Subcutaneous abdominal adipose tissue (tissue), 5 donors: ENCODE results near the gene SLAMF1.

ENCODE experiments used
- H3K27ac ChIP-seq: one replicate; pipeline ENCODE4 v1.7.0; 2013; ENCODE audit warnings: low read depth, mild to moderate bottlenecking, inconsistent platforms, low read length, moderate library complexity
- H3K27me3 ChIP-seq, 5 donors: one replicate each; pipeline ENCODE4 v1.7.0; 2013; ENCODE audit warnings: low read length in 5 of 5, inconsistent platforms in 1 of 5; ENCODE audit not compliant: control insufficient read depth in 5 of 5, insufficient read depth in 4 of 5
- H3K36me3 ChIP-seq, 5 donors: one replicate each; pipeline ENCODE4 v1.7.0; 2013; ENCODE audit warnings: low read length in 5 of 5; ENCODE audit not compliant: control insufficient read depth in 5 of 5, insufficient read depth in 5 of 5
- H3K4me1 ChIP-seq, 5 donors: one replicate each; pipeline ENCODE4 v1.7.0; 2013; ENCODE audit warnings: low read length in 5 of 5, mild to moderate bottlenecking in 3 of 5, moderate library complexity in 1 of 5; ENCODE audit not compliant: control insufficient read depth in 5 of 5, insufficient read depth in 5 of 5
- H3K4me3 ChIP-seq, 5 donors: one replicate each; pipeline ENCODE4 v1.7.0; 2013; ENCODE audit warnings: low read length in 5 of 5, low read depth in 1 of 5
- H3K9ac ChIP-seq, 5 donors: one replicate each; pipeline ENCODE4 v1.7.0; 2013; ENCODE audit warnings: low read length in 5 of 5, mild to moderate bottlenecking in 4 of 5, moderate library complexity in 3 of 5
- H3K9me3 ChIP-seq, 5 donors: one replicate each; pipeline ENCODE4 v1.7.0; 2013; ENCODE audit warnings: low read length in 5 of 5; ENCODE audit not compliant: control insufficient read depth in 5 of 5
- donor health status: healthy.
- donor health status: healthy.
- donor health status: healthy.
- donor health status: healthy.
- donor health status: healthy.

SLAMF1 gene

DNA sequence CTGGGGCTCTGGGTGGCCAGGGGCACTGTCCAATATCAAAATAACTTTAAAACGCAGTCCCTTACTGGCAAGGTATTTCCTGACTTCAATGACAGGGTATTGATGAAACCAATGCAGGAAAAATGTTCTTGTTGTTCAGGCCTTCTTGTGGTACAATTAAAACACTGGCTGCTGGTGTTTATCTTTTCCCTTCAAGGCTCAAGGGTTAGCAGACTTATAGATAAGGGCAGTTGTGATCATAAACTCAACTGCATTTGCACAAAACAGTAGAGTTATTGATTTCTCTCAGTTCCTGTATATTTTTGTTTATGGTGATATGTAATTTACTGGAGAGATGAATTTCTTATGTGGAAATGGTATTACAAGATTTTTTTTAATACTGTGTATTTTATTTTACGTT is 64.9 kb downstream of the SLAMF1 start:
- no peaks in the 10 kb centered on the region for H3K27me3 ChIP-seq

GRCh38 chr1:160580221-160580812 is 66.5 kb downstream of the SLAMF1 start:
- H3K4me1 ChIP-seq: peaks cover 0 to 10% (median 0%) of the 10 kb centered on the region in 5 donors
- no peaks in the 10 kb centered on the region for H3K36me3 ChIP-seq
- no peak overlapping the region for H3K9ac ChIP-seq
- no peaks in the 10 kb centered on the region for H3K9me3 ChIP-seq
- no peaks in the 10 kb centered on the region for H3K27me3 ChIP-seq
- no peak overlapping the region for H3K4me3 ChIP-seq
- H3K27ac ChIP-seq: no peak overlapping the region

More for the DNA sequence above, 64.9 kb downstream of the SLAMF1 start:
- Histone ChIP-seq H3K9me3 (no peaks in the 10 kb centered on the region), H3K27ac (no peak overlapping the region), H3K36me3 (no peaks in the 10 kb centered on the region), H3K4me1 (peaks cover 0 to 3% (median 0%) of the 10 kb centered on the region in 5 donors), H3K9ac (no peak overlapping the region), H3K4me3 (no peak overlapping the region)

- H3K27me3 ChIP-seq: no peaks in the 10 kb centered on the region
- no peaks in the 10 kb centered on the region for H3K36me3 ChIP-seq
- peaks cover 0 to 13% (median 0%) of the 10 kb centered on the region in 5 donors for H3K4me1 ChIP-seq
- peak within 1 kb of the TSS in 3 of 5 donors; percentile 23 to 64 (median 60) for H3K9ac ChIP-seq
- H3K9me3 ChIP-seq: no peaks in the 10 kb centered on the region
- peak within 1 kb of the TSS; percentile 13 to 63 (median 38) for H3K4me3 ChIP-seq
- H3K27ac ChIP-seq: peak within 1 kb of the TSS; percentile 47
Measured at GRCh38 chr1:160579216-160579701, 67.6 kb downstream of the SLAMF1 start, which contains the start of gene CD84. TSS of gene CD84 (minus strand) at chr1:160579496. CDS start at chr1:160579437, 59 bp downstream.

DNA sequence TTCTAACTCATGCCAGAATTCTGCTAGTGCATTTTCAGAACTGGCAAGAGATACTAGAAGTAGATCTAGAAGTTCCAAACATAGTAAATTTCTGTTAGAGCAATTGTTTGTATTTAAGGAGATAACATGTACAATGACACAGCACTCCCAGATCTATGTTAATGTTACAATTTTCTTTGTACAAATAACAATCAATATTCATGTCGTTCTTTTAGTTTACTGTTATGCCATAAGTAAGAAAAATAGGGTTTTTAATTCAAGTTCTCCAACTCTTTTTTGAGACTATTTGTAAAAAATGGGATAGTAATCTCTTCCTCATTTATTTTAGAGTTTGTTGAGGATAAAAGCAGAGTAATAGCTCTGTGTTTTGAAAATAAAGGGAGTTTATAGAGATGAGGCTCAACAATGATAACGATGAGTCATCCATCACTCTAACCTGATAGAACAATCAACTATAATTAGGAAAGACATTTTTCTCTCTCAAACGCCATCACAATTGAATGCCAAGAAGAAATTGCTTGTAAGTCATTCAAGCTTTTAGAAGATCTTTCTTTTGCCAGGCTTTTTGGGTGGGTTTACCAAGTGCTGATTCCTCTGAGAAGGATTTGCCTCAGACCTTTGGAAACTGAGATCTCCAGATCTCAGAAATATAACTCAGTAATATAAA is 68.2 kb downstream of the SLAMF1 start:
- Histone ChIP-seq H3K9me3 (no peaks in the 10 kb centered on the region), H3K36me3 (no peaks in the 10 kb centered on the region), H3K27me3 (no peaks in the 10 kb centered on the region), H3K4me3 (peak overlapping the region; percentile 13 to 63 (median 38)), H3K9ac (peak overlapping the region in 3 of 5 donors; percentile 23 to 64 (median 60)), H3K4me1 (peaks cover 0 to 15% (median 0%) of the 10 kb centered on the region in 5 donors), H3K27ac (peak overlapping the region; percentile 28)

DNA sequence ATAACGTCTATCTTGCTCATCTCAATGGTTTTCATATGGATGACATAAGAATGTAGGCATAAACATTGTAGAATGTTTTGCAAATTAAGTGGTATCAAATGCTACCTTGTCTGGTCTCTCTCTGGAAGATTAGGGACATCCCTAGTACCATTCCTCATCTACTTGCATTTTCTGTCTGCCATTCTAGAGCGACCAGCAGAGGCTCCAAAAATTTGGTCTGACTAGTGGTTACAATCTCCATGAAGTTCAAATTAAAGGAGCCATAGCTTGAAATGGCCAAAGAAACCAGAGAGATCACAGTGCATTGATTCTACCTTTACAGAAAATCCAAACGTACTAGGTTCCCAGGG is 68.7 kb downstream of the SLAMF1 start:
- Histone ChIP-seq H3K27me3 (no peaks in the 10 kb centered on the region), H3K4me3 (peak overlapping the region in 3 of 5 donors; percentile 36 to 63 (median 38)), H3K27ac (peak overlapping the region; percentile 28), H3K36me3 (no peaks in the 10 kb centered on the region), H3K9me3 (no peaks in the 10 kb centered on the region), H3K9ac (peak overlapping the region in 1 of 5 donors; percentile 64), H3K4me1 (peaks cover 0 to 20% (median 0%) of the 10 kb centered on the region in 5 donors)

DNA sequence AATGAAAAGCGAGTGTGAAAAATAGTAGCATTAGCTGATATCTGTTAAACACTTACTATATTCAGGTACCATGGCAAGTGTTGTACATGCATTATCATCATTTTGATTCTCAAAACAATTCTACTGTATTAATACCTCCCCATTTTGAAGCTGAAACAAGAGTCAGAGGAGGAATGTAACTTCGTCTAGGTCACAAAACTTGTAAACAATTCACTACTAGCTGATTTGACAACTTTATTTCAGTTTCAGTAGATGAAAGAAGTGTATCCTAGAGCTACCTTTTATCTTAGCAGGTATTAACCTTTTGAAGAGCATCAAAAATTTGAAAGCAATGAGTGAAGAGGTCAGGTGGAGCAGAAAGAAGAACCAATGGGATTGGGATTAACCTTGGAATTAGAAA is 69.2 kb downstream of the SLAMF1 start:
- Histone ChIP-seq H3K9ac (peak overlapping the region in 1 of 5 donors; percentile 12), H3K4me3 (peak overlapping the region in 1 of 5 donors; percentile 63), H3K36me3 (no peaks in the 10 kb centered on the region), H3K4me1 (peaks cover 0 to 22% (median 0%) of the 10 kb centered on the region in 5 donors), H3K9me3 (no peaks in the 10 kb centered on the region), H3K27me3 (no peaks in the 10 kb centered on the region), H3K27ac (peak overlapping the region; percentile 42)

DNA sequence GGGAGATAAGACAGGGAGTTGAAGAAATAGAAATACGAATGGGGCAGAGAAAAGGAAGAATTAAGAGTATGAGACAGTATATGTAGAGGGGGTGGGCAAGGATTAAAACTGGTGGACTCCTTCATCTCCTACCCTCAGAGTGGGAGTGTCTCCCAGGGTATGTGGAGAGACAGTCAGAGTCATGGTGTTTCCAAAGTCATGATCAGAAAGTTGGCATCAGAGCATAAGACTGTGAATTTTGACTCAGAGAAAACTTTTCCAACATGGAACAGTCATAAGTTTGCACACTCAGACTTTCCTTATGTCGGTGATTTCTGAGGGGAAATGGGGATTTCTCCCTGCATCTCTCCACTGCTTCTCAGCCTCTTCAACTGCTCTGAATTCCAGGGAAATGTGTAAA is 70.0 kb downstream of the SLAMF1 start:
- H3K9me3 ChIP-seq: no peaks in the 10 kb centered on the region
- H3K4me1 ChIP-seq: peaks cover 0 to 24% (median 0%) of the 10 kb centered on the region in 5 donors
- no peak overlapping the region for H3K9ac ChIP-seq
- H3K27me3 ChIP-seq: no peaks in the 10 kb centered on the region
- H3K4me3 ChIP-seq: peak overlapping the region in 1 of 5 donors; percentile 63
- H3K36me3 ChIP-seq: no peaks in the 10 kb centered on the region
- H3K27ac ChIP-seq: no peak overlapping the region

GRCh38 chr1:160576390-160576789 is 70.5 kb downstream of the SLAMF1 start:
- Histone ChIP-seq H3K36me3 (no peaks in the 10 kb centered on the region), H3K9me3 (no peaks in the 10 kb centered on the region), H3K4me3 (no peak overlapping the region), H3K27ac (peak overlapping the region; percentile 56), H3K9ac (no peak overlapping the region), H3K4me1 (peaks cover 0 to 26% (median 0%) of the 10 kb centered on the region in 5 donors), H3K27me3 (no peaks in the 10 kb centered on the region)

- peak overlapping the region in 1 of 5 donors; percentile 3 for H3K4me3 ChIP-seq
Measured at GRCh38 chr1:160575112-160575664, 71.7 kb downstream of the SLAMF1 start.

GRCh38 chr1:160570840-160571239 is 76.0 kb downstream of the SLAMF1 start:
- Histone ChIP-seq H3K4me3 (no peak overlapping the region), H3K27ac (no peak overlapping the region), H3K36me3 (no peaks in the 10 kb centered on the region), H3K9me3 (no peaks in the 10 kb centered on the region), H3K4me1 (peaks cover 0 to 32% (median 0%) of the 10 kb centered on the region in 5 donors), H3K27me3 (no peaks in the 10 kb centered on the region), H3K9ac (no peak overlapping the region)

More at GRCh38 chr1:160575112-160575664, 71.7 kb downstream of the SLAMF1 start:
- Histone ChIP-seq H3K27me3 (no peaks in the 10 kb centered on the region), H3K27ac (peak overlapping the region; percentile 56), H3K9ac (no peak overlapping the region), H3K36me3 (no peaks in the 10 kb centered on the region), H3K4me1 (peaks cover 0 to 28% (median 0%) of the 10 kb centered on the region in 5 donors), H3K9me3 (no peaks in the 10 kb centered on the region)
